Endothelial cell of umbilical vein (primary cell): ENCODE results near the gene CEP57. TPM values are rescaled to one million over a fixed set of nuclear protein-coding genes. Genes with fewer than 3 reads are reported as not detected.

ENCODE experiments used
- BruUV-seq: library from RNA; stranded (reverse); fragments of 400-500 nt; replicated peaks from 2 replicates; lab custom pipeline; 2021; lab: Mats Ljungman, UMichigan
- CTCF ChIA-PET: fragments of 300-600, 350-600 bp; sonication (Branson Sonifier 250); formaldehyde crosslinking; loops from one replicate; lab custom pipeline; 2021; ENCODE audit warnings: antibody characterized with exemption, inconsistent platforms; lab: Charles Lee
- POLR2A ChIA-PET: fragments of 300-600, 350-600 bp; sonication (Branson Sonifier 250); formaldehyde crosslinking; loops from one replicate; lab custom pipeline; 2021; ENCODE audit warnings: antibody characterized with exemption, inconsistent platforms; lab: Charles Lee
- DNase-seq: peaks from one replicate; pipeline ENCODE4 v3.0.0-alpha.2; 2011; ENCODE audit warnings: low read depth, low spot score
- FAIRE-seq: peaks from 2 replicates; lab custom pipeline; 2011; peaks lifted over from hg19 to GRCh38; lab: Jason Lieb, UNC
- H2AFZ ChIP-seq: 2 replicates; pipeline ENCODE4 v1.6.0; 2012; ENCODE audit warnings: low read depth, low read length, control low read depth, inconsistent platforms
- H3K27ac ChIP-seq: 2 replicates; pipeline ENCODE4 v1.5.1; 2011; ENCODE audit warnings: low read depth, mild to moderate bottlenecking, control low read depth, low read length, moderate library complexity; ENCODE audit not compliant: insufficient read depth
- H3K27me3 ChIP-seq, 2 experiments: 2 replicates each; pipeline versions ENCODE4 v1.6.0 to v1.6.1; 2011; ENCODE audit warnings: low read length in 2 of 2, mixed read lengths in 1 of 2; ENCODE audit not compliant: control insufficient read depth in 2 of 2, insufficient read depth in 2 of 2
- H3K36me3 ChIP-seq, 2 experiments: 2 replicates in 1 of 2; 3 replicates in 1 of 2; pipeline ENCODE4 v1.5.1; 2011; ENCODE audit warnings: low read length in 2 of 2, mild to moderate bottlenecking in 1 of 2, moderate library complexity in 1 of 2; ENCODE audit not compliant: control insufficient read depth in 2 of 2, insufficient read depth in 2 of 2; ENCODE audit errors: extremely low read depth in 1 of 2
- H3K4me1 ChIP-seq: 3 replicates; pipeline ENCODE4 v1.5.1; 2011; ENCODE audit warnings: mild to moderate bottlenecking, low read length; ENCODE audit not compliant: control insufficient read depth, insufficient read depth; ENCODE audit errors: extremely low read depth
- H3K4me2 ChIP-seq: 2 replicates; pipeline ENCODE4 v1.6.1; 2011; ENCODE audit warnings: low read length, control low read depth, mixed read lengths; ENCODE audit not compliant: insufficient read depth
- H3K4me3 ChIP-seq, 3 experiments: fragments of 200-600 bp in 1 of 3; sonication (generic), shearing (Covaris generic) in 1 of 3; replicated peaks in 1 of 3; 2 replicates each; pipeline ENCODE4 v1.5.1; 2011 to 2016; ENCODE audit warnings: control low read depth in 3 of 3, low read length in 3 of 3, mild to moderate bottlenecking in 2 of 3, inconsistent platforms in 1 of 3, low read depth in 1 of 3, moderate library complexity in 1 of 3; ENCODE audit not compliant: insufficient read depth in 1 of 3
- H3K79me2 ChIP-seq: 2 replicates; pipeline ENCODE4 v1.6.0; 2012; ENCODE audit warnings: low read length, inconsistent platforms; ENCODE audit not compliant: control insufficient read depth, insufficient read depth
- H3K9ac ChIP-seq: replicated peaks from 2 replicates; pipeline ENCODE3; 2011; ENCODE audit warnings: low read length, control low read depth; ENCODE audit not compliant: insufficient read depth; ENCODE audit errors: extremely low read depth
- H3K9me1 ChIP-seq: replicated peaks from 3 replicates; pipeline ENCODE4 v1.6.0; 2011; ENCODE audit warnings: mild to moderate bottlenecking, low read length; ENCODE audit not compliant: control insufficient read depth, insufficient read depth; ENCODE audit errors: extremely low read depth
- H3K9me3 ChIP-seq: replicated peaks from 2 replicates; pipeline ENCODE4 v1.5.1; 2012; ENCODE audit warnings: low read length, inconsistent platforms; ENCODE audit not compliant: control insufficient read depth, insufficient read depth
- H4K20me1 ChIP-seq: replicated peaks from 2 replicates; pipeline ENCODE3; 2011; ENCODE audit warnings: mild to moderate bottlenecking, low read length; ENCODE audit not compliant: control insufficient read depth, insufficient read depth; ENCODE audit errors: extremely low read depth
- EZH2 ChIP-seq: IDR thresholded peaks from 2 replicates; pipeline ENCODE4 v1.6.1; 2012; ENCODE audit warnings: borderline replicate concordance, low read depth, mild to moderate bottlenecking, moderate library complexity, low read length, inconsistent platforms; ENCODE audit not compliant: severe bottlenecking
- FOS ChIP-seq: IDR thresholded peaks from 2 replicates; pipeline ENCODE4 v1.6.1; 2011; ENCODE audit warnings: mild to moderate bottlenecking, low read length, moderate library complexity, borderline replicate concordance; ENCODE audit not compliant: insufficient read depth
- GATA2 ChIP-seq: IDR thresholded peaks from 2 replicates; pipeline ENCODE4 v1.7.0; 2011; ENCODE audit warnings: low read depth, mild to moderate bottlenecking, moderate library complexity, mixed read lengths, low read length; ENCODE audit not compliant: insufficient read length, insufficient read depth
- POLR2A ChIP-seq: IDR thresholded peaks from 2 replicates; pipeline ENCODE4 v1.6.1; 2012; ENCODE audit warnings: low read depth, mild to moderate bottlenecking, control low read depth, low read length
- POLR2AphosphoS5 ChIP-seq: IDR thresholded peaks from 2 replicates; pipeline ENCODE4 v1.6.1; 2012; ENCODE audit warnings: low read depth, mild to moderate bottlenecking, control low read depth, low read length, moderate library complexity; ENCODE audit not compliant: insufficient read depth
- dilution Hi-C: fragments of 300-500 bp; cut with MboI; formaldehyde crosslinking; loops from one replicate; pipeline ENCODE4 v1.15.0; 2019; ENCODE audit warnings: low sequenced_read_pairs; ENCODE audit not compliant: extremely low pct_ligation_motif_present
- intact Hi-C: fragments of 100-400 bp; cut with micrococcal nuclease; formaldehyde crosslinking; loops from one replicate; pipeline ENCODE4 v1.10.0; 2022
- polyA plus RNA-seq, 4 experiments: library from polyadenylated mRNA; depleted of rRNA in 3 of 4; stranded (reverse) in 3 of 4; unstranded in 1 of 4; fragments of >200 nt; gene quantifications; 2 replicates each; pipeline versions ENCODE4 v1.2.1 to v1.2.3, GENCODE V29; 2011 to 2012; ENCODE audit warnings: missing spikeins in 1 of 4
- total RNA-seq: library from RNA; stranded (reverse); gene quantifications from 2 replicates; pipeline ENCODE4 v1.2.3, GENCODE V29; 2021

CEP57 gene
- total and polyA plus RNA-seq, 2 donors (not counting 3 experiments of a cell fraction or from before 2014, with no cell fraction given): 16.0 to 35.2 TPM

DNA sequence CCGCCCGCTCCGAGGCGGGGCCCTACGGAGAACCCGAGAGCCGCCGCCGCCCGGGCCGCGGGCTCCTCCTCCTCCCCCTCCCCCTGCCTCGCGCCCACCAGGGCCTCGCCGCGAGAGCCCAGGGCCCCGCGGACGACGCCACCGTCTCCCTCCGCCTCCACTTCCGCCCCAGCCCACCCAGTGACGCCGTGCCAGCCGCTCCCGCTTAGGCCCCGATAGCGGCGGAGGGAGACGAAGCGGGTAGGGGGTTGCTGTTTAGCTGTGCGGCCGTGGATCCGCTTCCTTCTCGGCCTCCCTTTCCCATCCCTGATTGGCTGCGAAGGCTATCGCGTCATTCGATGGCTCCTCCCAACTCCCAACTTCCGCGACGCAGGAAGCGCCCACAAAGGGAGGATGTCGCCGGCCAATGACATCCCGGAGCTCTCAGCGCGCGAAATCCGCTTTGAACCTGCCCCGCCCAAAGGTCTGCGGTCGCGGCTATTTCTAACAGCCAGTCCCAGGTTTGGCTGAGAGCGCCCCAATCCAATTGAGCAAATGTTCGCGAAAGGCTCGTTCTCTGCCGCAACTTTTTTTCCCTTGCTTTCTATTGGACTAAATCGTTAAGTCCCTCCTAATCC, 684 bp upstream of the CEP57 start, which contains the start of gene FAM76B:
Gene FAM76B (minus strand): TSS at position 277 of the 617 bp plus-strand sequence. CDS start 304 bp downstream, outside the sequence.
- Histone ChIP-seq H3K27me3 (no peaks in the 10 kb centered on the region), H3K9me1 (no peaks in the 10 kb centered on the region), H3K9me3 (no peaks in the 10 kb centered on the region), H3K27ac (peak within 1 kb of the TSS; percentile 90), H4K20me1 (no peaks in the 10 kb centered on the region), H3K4me3 (peak within 1 kb of the TSS; percentile 75 to 85 (median 84)), H3K36me3 (peaks cover 4 to 7% of the 10 kb centered on the region in 2 experiments), H3K4me2 (peak within 1 kb of the TSS; percentile 90), H3K9ac (peak within 1 kb of the TSS; percentile 88), H3K4me1 (peaks cover 21% of the 10 kb centered on the region), H2AFZ (peak within 1 kb of the TSS; percentile 88), H3K79me2 (peaks cover 47% of the 10 kb centered on the region)
- intact Hi-C loops: loop anchor here (1.0 to 10.0 kb wide), 10 partner anchors 135 to 995 kb away; partner anchors contain the start of genes CWC15, ENDOD1, JRKL and KDM4D
- CTCF ChIA-PET: interaction anchor here (0.8 to 7.1 kb wide), 10 partner anchors 13 to 638 kb away, joined by 3 to 40 read pairs (median 6); partner anchors contain the start of genes CCDC82, JRKL and MAML2
- POLR2A ChIA-PET: interaction anchor here (0.5 to 1.3 kb wide), 2 partner anchors 10 to 366 kb away, joined by 3 read pairs; no protein-coding TSS in a partner anchor
- dilution Hi-C loops: no loop called here
- FAIRE-seq (peak; percentile 94), DNase-seq (peak; percentile 100)
- TSS peak; percentile 12 for BruUV-seq
- TF ChIP-seq POLR2A (peak; percentile 73), POLR2AphosphoS5 (peak; percentile 89), FOS (no peak), GATA2 (no peak), EZH2 (no peak)
